ENCODE data around the gene MTF2. TPM values are rescaled to one million over a fixed set of nuclear protein-coding genes. Genes with fewer than 3 reads are reported as not detected.
A peak's percentile ranks its signal among the peaks of the same experiment; 100 is the strongest.

The MTF2 gene
- total and polyA plus RNA-seq, 2 experiments from 2014 or later, result 14.1 to 17.6 TPM

DNA sequence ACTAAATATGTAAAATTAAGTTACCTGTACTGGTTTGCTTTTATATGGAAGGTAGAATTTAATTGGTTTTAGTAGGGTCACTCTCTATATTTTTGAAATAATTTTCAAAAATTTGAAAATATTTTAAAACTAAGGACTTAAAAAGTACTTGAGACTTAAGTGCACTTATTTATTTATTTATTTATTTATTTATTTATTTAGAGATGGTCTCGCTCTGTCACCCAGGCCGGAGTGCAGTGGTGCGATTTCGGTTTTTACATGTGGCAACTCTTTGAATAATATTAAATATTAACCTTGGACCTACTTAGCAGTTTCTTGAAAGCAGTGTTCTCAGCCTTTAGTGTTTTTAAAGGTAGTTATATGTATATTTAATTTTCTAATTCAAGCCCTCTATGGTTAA is 64.7 kb downstream of the MTF2 start:
- Histone ChIP-seq H3K27me3 (replicated peaks; ENCODE audit: insufficient read depth) (no peaks in the 10 kb centered on the region), H3K79me2 (ENCODE audit: insufficient read depth) (0 out of 2 replicates have a peak, but pooled peaks cover 3% of the 10 kb centered on the region), H3K9ac (no peak overlapping the region), H3K4me1 (ENCODE audit: insufficient read depth) (peaks cover 18% of the 10 kb centered on the region; the same call in 1 of the 2 replicates), H3K4me3 (no peak overlapping the region), H4K20me1 (ENCODE audit: insufficient read depth) (no peaks in the 10 kb centered on the region), H3F3A (ENCODE audit: insufficient read depth) (peaks cover 36% of the 10 kb centered on the region), H3K9me3 (ENCODE audit: low read depth) (no peaks in the 10 kb centered on the region), H2AFZ (no peak overlapping the region), H3K36me3 (ENCODE audit: low read depth) (peaks cover 5% of the 10 kb centered on the region; the same call in 1 of the 2 replicates), H3K9me2 (ENCODE audit: insufficient read depth) (no peaks in the 10 kb centered on the region), H3K27ac (no peak overlapping the region), H3K4me2 (ENCODE audit: unreplicated experiment) (no peak overlapping the region)
- TF ChIP-seq EZH2 (IDR thresholded peaks at IDR 0.05; ENCODE audit: insufficient read depth, poor library complexity, severe bottlenecking) (no peak), EZH2phosphoT487 (IDR thresholded peaks at IDR 0.05; ENCODE audit: insufficient read depth, low read depth) (no peak)
- in situ Hi-C loops (cut with MboI), result no loop called here
- 94 to 99% methylated on average over 4 of the region's 4 CpGs for WGBS, 2 experiments (ENCODE audit: low coverage in 1 of 2, low lambda C conversion rate in 2 of 2, missing lambda C conversion rate in 2 of 2)
- no peak for DNase-seq

DNA sequence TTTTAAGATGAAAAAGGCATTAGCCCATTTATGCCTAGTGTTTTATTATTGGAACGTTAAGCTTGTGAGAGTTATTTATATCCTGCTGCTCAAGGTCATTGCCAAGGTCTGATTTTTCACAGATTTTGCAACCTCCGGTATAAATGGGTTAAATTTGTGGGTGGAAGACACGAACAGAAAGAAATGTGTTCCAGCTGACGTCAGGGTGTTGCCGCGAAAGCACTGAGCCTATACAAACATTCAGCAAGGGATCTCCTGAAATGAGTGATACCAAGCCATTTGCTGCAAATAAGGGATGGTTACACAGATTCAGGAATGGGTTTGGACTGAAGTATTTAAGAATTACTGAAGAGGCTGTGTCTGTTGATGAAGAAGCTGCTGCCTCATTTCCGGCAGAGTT is 68.9 kb downstream of the MTF2 start:
- H3K9me2 ChIP-seq (ENCODE audit: insufficient read depth), result no peaks in the 10 kb centered on the region
- H3K4me3 ChIP-seq, result no peak overlapping the region
- H3K36me3 ChIP-seq (ENCODE audit: low read depth), result peaks cover 18% of the 10 kb centered on the region
- no peaks in the 10 kb centered on the region for H4K20me1 ChIP-seq (ENCODE audit: insufficient read depth)
- peaks cover 35% of the 10 kb centered on the region for H3F3A ChIP-seq (ENCODE audit: insufficient read depth)
- H2AFZ ChIP-seq, result no peak overlapping the region
- H3K4me1 ChIP-seq (ENCODE audit: insufficient read depth), result peaks cover 18% of the 10 kb centered on the region; the same call in 1 of the 2 replicates
- H3K9ac ChIP-seq, result 0 out of 2 replicates have a peak overlapping the region, but pooled peaks have one; percentile 6
- peak; percentile 54 for DNase-seq
- no peak overlapping the region for H3K4me2 ChIP-seq (ENCODE audit: unreplicated experiment)
- TF ChIP-seq EZH2 (IDR thresholded peaks at IDR 0.05; ENCODE audit: insufficient read depth, poor library complexity, severe bottlenecking) (no peak), EZH2phosphoT487 (IDR thresholded peaks at IDR 0.05; ENCODE audit: insufficient read depth, low read depth) (no peak)
- peak overlapping the region; percentile 33 for H3K27ac ChIP-seq
- peaks cover 22% of the 10 kb centered on the region for H3K79me2 ChIP-seq (ENCODE audit: insufficient read depth)
- 9 to 12% methylated on average over 7 of the region's 7 CpGs for WGBS, 2 experiments (ENCODE audit: low coverage in 1 of 2, low lambda C conversion rate in 2 of 2, missing lambda C conversion rate in 2 of 2)
- H3K9me3 ChIP-seq (ENCODE audit: low read depth), result no peaks in the 10 kb centered on the region
- no peaks in the 10 kb centered on the region for H3K27me3 ChIP-seq (replicated peaks; ENCODE audit: insufficient read depth)
- in situ Hi-C loops (cut with MboI), result no loop called here

DNA sequence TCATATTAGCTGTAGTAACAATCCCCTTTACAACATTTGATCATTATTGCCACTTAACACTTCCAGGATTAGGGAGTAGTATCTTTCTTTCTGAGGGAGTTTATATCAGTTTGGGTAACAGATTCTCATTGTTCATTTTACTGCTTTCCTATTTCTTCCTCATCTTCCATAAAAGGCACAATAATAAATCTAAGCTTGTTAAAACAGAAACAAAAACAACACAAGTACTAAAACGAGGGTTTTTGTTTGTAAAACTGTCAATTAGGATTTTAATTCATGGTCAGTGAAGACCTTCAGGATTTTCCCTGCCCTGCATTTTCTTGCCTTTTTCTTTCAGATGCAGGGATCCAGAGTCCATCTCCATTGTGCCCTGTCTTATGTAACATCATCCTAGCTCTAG is 71.6 kb downstream of the MTF2 start:
- Histone ChIP-seq H2AFZ (no peak overlapping the region), H3K4me1 (ENCODE audit: insufficient read depth) (peaks cover 26% of the 10 kb centered on the region), H3K27ac (no peak overlapping the region), H3K9ac (no peak overlapping the region), H3K79me2 (ENCODE audit: insufficient read depth) (peaks cover 45% of the 10 kb centered on the region), H3K36me3 (ENCODE audit: low read depth) (peaks cover 37% of the 10 kb centered on the region), H3K9me2 (ENCODE audit: insufficient read depth) (no peaks in the 10 kb centered on the region), H3K4me2 (ENCODE audit: unreplicated experiment) (no peak overlapping the region), H4K20me1 (ENCODE audit: insufficient read depth) (no peaks in the 10 kb centered on the region), H3F3A (ENCODE audit: insufficient read depth) (peaks cover 32% of the 10 kb centered on the region), H3K27me3 (replicated peaks; ENCODE audit: insufficient read depth) (no peaks in the 10 kb centered on the region), H3K4me3 (no peak overlapping the region), H3K9me3 (ENCODE audit: low read depth) (no peaks in the 10 kb centered on the region)
- DNase-seq, result no peak
- WGBS, 2 experiments (ENCODE audit: low coverage in 1 of 2, low lambda C conversion rate in 2 of 2, missing lambda C conversion rate in 2 of 2), result 37 to 53% methylated on average over 1 of the region's 1 CpG
- in situ Hi-C loops (cut with MboI), result no loop called here
- TF ChIP-seq EZH2 (IDR thresholded peaks at IDR 0.05; ENCODE audit: insufficient read depth, poor library complexity, severe bottlenecking), result no peak
- no peak for TF ChIP-seq EZH2phosphoT487 (IDR thresholded peaks at IDR 0.05; ENCODE audit: insufficient read depth, low read depth)

DNA sequence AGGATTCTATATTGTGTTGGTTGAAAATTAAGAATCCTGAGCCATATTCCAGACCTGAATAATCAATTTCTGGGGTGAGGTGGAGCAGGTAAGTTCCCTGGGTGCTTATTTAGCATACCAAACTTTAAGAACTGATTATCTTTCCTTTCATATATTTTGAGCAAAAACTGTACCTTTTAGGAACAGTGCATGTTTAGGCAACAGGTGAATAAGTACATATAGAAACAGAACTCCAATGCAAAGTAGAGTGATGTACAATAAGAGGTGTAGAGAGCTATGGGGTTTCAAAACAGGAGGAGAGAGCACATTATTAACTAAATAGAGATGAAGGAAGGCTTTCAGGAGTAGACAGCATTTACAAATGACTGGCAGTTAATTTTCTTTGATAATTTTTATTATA is 72.4 kb downstream of the MTF2 start:
- Histone ChIP-seq H3K9me3 (ENCODE audit: low read depth) (no peaks in the 10 kb centered on the region), H3K36me3 (ENCODE audit: low read depth) (peaks cover 43% of the 10 kb centered on the region), H3K79me2 (ENCODE audit: insufficient read depth) (peaks cover 52% of the 10 kb centered on the region), H3K4me2 (ENCODE audit: unreplicated experiment) (no peak overlapping the region), H3F3A (ENCODE audit: insufficient read depth) (peaks cover 28% of the 10 kb centered on the region), H4K20me1 (ENCODE audit: insufficient read depth) (no peaks in the 10 kb centered on the region), H3K4me3 (no peak overlapping the region), H3K9me2 (ENCODE audit: insufficient read depth) (no peaks in the 10 kb centered on the region), H3K27me3 (replicated peaks; ENCODE audit: insufficient read depth) (no peaks in the 10 kb centered on the region), H3K27ac (no peak overlapping the region), H3K4me1 (ENCODE audit: insufficient read depth) (peaks cover 19% of the 10 kb centered on the region), H3K9ac (no peak overlapping the region), H2AFZ (no peak overlapping the region)
- in situ Hi-C loops (cut with MboI), result no loop called here
- no peak for TF ChIP-seq EZH2 (IDR thresholded peaks at IDR 0.05; ENCODE audit: insufficient read depth, poor library complexity, severe bottlenecking)
- no peak for TF ChIP-seq EZH2phosphoT487 (IDR thresholded peaks at IDR 0.05; ENCODE audit: insufficient read depth, low read depth)
- DNase-seq, result no peak

- in situ Hi-C loops (cut with MboI), result no loop called here
- TF ChIP-seq EZH2 (IDR thresholded peaks at IDR 0.05; ENCODE audit: insufficient read depth, poor library complexity, severe bottlenecking) (no peak), EZH2phosphoT487 (IDR thresholded peaks at IDR 0.05; ENCODE audit: insufficient read depth, low read depth) (no peak)
- Histone ChIP-seq H3K9me3 (ENCODE audit: low read depth) (no peaks in the 10 kb centered on the region), H3K36me3 (ENCODE audit: low read depth) (peaks cover 52% of the 10 kb centered on the region), H3K27ac (no peak overlapping the region), H3K4me2 (ENCODE audit: unreplicated experiment) (no peak overlapping the region), H3K79me2 (ENCODE audit: insufficient read depth) (peaks cover 61% of the 10 kb centered on the region), H3K27me3 (replicated peaks; ENCODE audit: insufficient read depth) (no peaks in the 10 kb centered on the region), H4K20me1 (ENCODE audit: insufficient read depth) (no peaks in the 10 kb centered on the region), H3K9me2 (ENCODE audit: insufficient read depth) (no peaks in the 10 kb centered on the region), H2AFZ (no peak overlapping the region), H3K9ac (no peak overlapping the region), H3K4me1 (ENCODE audit: insufficient read depth) (peaks cover 14% of the 10 kb centered on the region), H3F3A (ENCODE audit: insufficient read depth) (peaks cover 15% of the 10 kb centered on the region), H3K4me3 (no peak overlapping the region)
- no peak for DNase-seq
- 93 to 96% methylated on average over 2 of the region's 2 CpGs for WGBS, 2 experiments (ENCODE audit: low coverage in 1 of 2, low lambda C conversion rate in 2 of 2, missing lambda C conversion rate in 2 of 2)
Observed at GRCh38 chr1:93152835-93153234, 73.8 kb downstream of the MTF2 start.

All from GM23248 (cell line).